Tibial artery (tissue), 4 donors: ENCODE measurements around the gene SLC18A3.

Experiments
- DNase-seq, 2 donors: peaks; one replicate each; pipeline ENCODE4 v3.0.0-alpha.2; 2019
- H3K27ac ChIP-seq, 2 donors: fragments of 200-600 bp; sonication (generic) in 1 of 2; 1 replicate in 1 of 2; 2 replicates in 1 of 2; pipeline ENCODE4 v1.5.1; 2018 to 2019; ENCODE audit warnings: mild to moderate bottlenecking in 1 of 2
- H3K27me3 ChIP-seq, 2 donors: fragments of 200-600 bp; sonication (generic) in 1 of 2; one replicate each; pipeline versions ENCODE4 v1.5.1 to v1.6.0; 2016 to 2019
- H3K36me3 ChIP-seq, 3 donors: fragments of 200-600 bp; sonication (generic) in 2 of 3; one replicate each; pipeline ENCODE4 v1.5.1; 2016 to 2019; ENCODE audit warnings: mild to moderate bottlenecking in 2 of 3
- H3K4me1 ChIP-seq, 4 donors: fragments of 200-600 bp; sonication (generic) in 2 of 4; 1 replicate in 3 of 4; 2 replicates in 1 of 4; pipeline ENCODE4 v1.5.1; 2016 to 2019
- H3K4me3 ChIP-seq, 2 donors: fragments of 200-600 bp; sonication (generic) in 1 of 2; 1 replicate in 1 of 2; 2 replicates in 1 of 2; pipeline ENCODE4 v1.5.1; 2018 to 2019; ENCODE audit warnings: mild to moderate bottlenecking in 2 of 2
- H3K9me3 ChIP-seq, 3 donors: fragments of 200-600 bp; sonication (generic) in 1 of 3; one replicate each; pipeline ENCODE4 v1.5.1; 2016 to 2019
- CTCF ChIP-seq, 2 experiments: fragments of 200-600 bp in 1 of 2; fragments of 450-650 bp in 1 of 2; IDR thresholded peaks; one replicate each; pipeline ENCODE4 v1.5.1; 2017 to 2019; ENCODE audit warnings: antibody characterized with exemption in 2 of 2, mild to moderate bottlenecking in 1 of 2, moderate library complexity in 1 of 2
- intact Hi-C: fragments of 100-400 bp; cut with DNase I; formaldehyde crosslinking; loops from one replicate; pipeline ENCODE4 v1.15.0; 2023; ENCODE audit warnings: low total_unique reads

The SLC18A3 gene

GRCh38 chr10:49599546-49599945 lies 10.6 kb upstream of the SLC18A3 start:
- Histone ChIP-seq H3K27me3 (peaks cover 0 to 33% of the 10 kb centered on the region in 2 donors), H3K4me1 (no peaks in the 10 kb centered on the region), H3K4me3 (no peak overlapping the region), H3K9me3 (no peaks in the 10 kb centered on the region), H3K27ac (no peak overlapping the region), H3K36me3 (no peaks in the 10 kb centered on the region)
- DNase-seq = peak in 1 of 2 donors; percentile 13
- intact Hi-C loops = no loop called here
- no peak for TF ChIP-seq CTCF (IDR thresholded peaks at IDR 0.05)

GRCh38 chr10:49600046-49600445 lies 10.1 kb upstream of the SLC18A3 start:
- Histone ChIP-seq H3K27me3 (peaks cover 0 to 36% of the 10 kb centered on the region in 2 donors), H3K36me3 (no peaks in the 10 kb centered on the region), H3K4me3 (no peak overlapping the region), H3K27ac (no peak overlapping the region), H3K4me1 (no peaks in the 10 kb centered on the region), H3K9me3 (no peaks in the 10 kb centered on the region)
- intact Hi-C loops = no loop called here
- TF ChIP-seq CTCF (IDR thresholded peaks at IDR 0.05) = no peak
- peak in 1 of 2 donors; percentile 24 for DNase-seq

- Histone ChIP-seq H3K9me3 (no peaks in the 10 kb centered on the region), H3K4me3 (no peak overlapping the region), H3K27me3 (peaks cover 0 to 44% of the 10 kb centered on the region in 2 donors), H3K27ac (no peak overlapping the region), H3K4me1 (no peaks in the 10 kb centered on the region), H3K36me3 (no peaks in the 10 kb centered on the region)
- DNase-seq = peak in 1 of 2 donors; percentile 15
- no peak for TF ChIP-seq CTCF (IDR thresholded peaks at IDR 0.05)
- intact Hi-C loops = no loop called here
These were observed 9.2 kb upstream of the SLC18A3 start for GRCh38 chr10:49600781-49601400.

GRCh38 chr10:49601857-49602256 lies 8.3 kb upstream of the SLC18A3 start:
- peak in 1 of 2 donors; percentile 29 for DNase-seq
- H3K9me3 ChIP-seq = no peaks in the 10 kb centered on the region
- H3K4me3 ChIP-seq = no peak overlapping the region
- intact Hi-C loops = no loop called here
- H3K27me3 ChIP-seq = peaks cover 0 to 49% of the 10 kb centered on the region in 2 donors
- H3K36me3 ChIP-seq = no peaks in the 10 kb centered on the region
- TF ChIP-seq CTCF (IDR thresholded peaks at IDR 0.05) = no peak
- H3K27ac ChIP-seq = no peak overlapping the region
- H3K4me1 ChIP-seq = no peaks in the 10 kb centered on the region

GRCh38 chr10:49602380-49603023 lies 7.6 kb upstream of the SLC18A3 start:
- DNase-seq = peak in 1 of 2 donors; percentile 31
- intact Hi-C loops = no loop called here
- Histone ChIP-seq H3K9me3 (no peaks in the 10 kb centered on the region), H3K27me3 (peaks cover 0 to 52% of the 10 kb centered on the region in 2 donors), H3K27ac (no peak overlapping the region), H3K4me1 (no peaks in the 10 kb centered on the region), H3K36me3 (no peaks in the 10 kb centered on the region), H3K4me3 (no peak overlapping the region)
- no peak for TF ChIP-seq CTCF (IDR thresholded peaks at IDR 0.05)
